ENCODE measurements around the gene CRYBG1. TPM values are rescaled to one million over a fixed set of nuclear protein-coding genes. Genes with fewer than 3 reads are reported as not detected.

CRYBG1 gene
- total and polyA plus RNA-seq, 2 donors (not counting 1 experiment from before 2014, with no cell fraction given), result 9.6 to 47.0 TPM

DNA sequence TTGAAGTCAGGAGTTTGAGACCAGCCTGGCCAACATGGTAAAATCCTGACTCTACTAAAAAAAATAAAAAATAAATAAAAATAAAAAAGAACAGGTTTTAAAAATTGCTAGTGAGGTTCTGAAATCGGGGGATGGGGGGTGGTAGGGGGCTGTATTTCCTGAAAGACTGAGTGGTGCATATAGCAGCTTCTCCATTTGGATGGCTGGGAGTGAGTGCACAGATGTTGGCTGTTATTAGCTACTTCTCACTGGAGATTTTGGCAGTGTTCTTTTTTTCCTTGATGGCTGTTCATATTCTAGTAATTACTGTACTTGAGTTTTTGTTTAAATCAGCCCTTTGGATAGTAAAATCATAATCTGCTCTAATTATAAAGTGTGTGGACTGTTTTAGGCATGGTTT lies 189.0 kb downstream of the CRYBG1 start:
- H3K9me3 Mint-ChIP-seq (ENCODE audit: insufficient read depth), result no peaks in the 10 kb centered on the region
- no peaks in the 10 kb centered on the region for H4K20me1 ChIP-seq (ENCODE audit: control insufficient read depth, insufficient read depth, low read length, poor library complexity, severe bottlenecking)
- ATAC-seq (ENCODE audit: low read depth) (no peak), DNase-seq (no peak)
- peaks cover 52% of the 10 kb centered on the region for H3K4me1 Mint-ChIP-seq
- H3K27ac ChIP-seq (ENCODE audit: low read length in 2 of 2), result peak overlapping the region in 1 of 2 donors; percentile 51
- no peak overlapping the region for H3K9ac ChIP-seq (ENCODE audit: low read length)
- H3K27ac Mint-ChIP-seq, result peak overlapping the region; percentile 73
- peaks cover 35% of the 10 kb centered on the region in 2 donors for H3K4me1 ChIP-seq (ENCODE audit: control insufficient read depth in 2 of 2, insufficient read depth in 2 of 2, low read length in 2 of 2)
- no peaks in the 10 kb centered on the region for H3K9me3 ChIP-seq (ENCODE audit: control extremely low read depth in 1 of 3, control insufficient read depth in 2 of 3, insufficient read depth in 1 of 3, low read length in 2 of 3)
- H3K36me3 ChIP-seq (replicated peaks in 1 of 2; ENCODE audit: control extremely low read depth in 1 of 2, control insufficient read depth in 1 of 2, extremely low read depth in 1 of 2, insufficient read depth in 2 of 2, low read length in 1 of 2), result peaks cover 7 to 58% of the 10 kb centered on the region in 2 experiments
- H2AFZ ChIP-seq (ENCODE audit: insufficient read depth, low read depth, low read length, poor library complexity, severe bottlenecking), result no peak overlapping the region
- no peaks in the 10 kb centered on the region for H3K27me3 ChIP-seq (replicated peaks in 1 of 4; ENCODE audit: control extremely low read depth in 1 of 4, control insufficient read depth in 3 of 4, insufficient read depth in 4 of 4, low read length in 3 of 4)
- no peak overlapping the region for H3K4me3 Mint-ChIP-seq
- TF ChIP-seq, protein P1, sequence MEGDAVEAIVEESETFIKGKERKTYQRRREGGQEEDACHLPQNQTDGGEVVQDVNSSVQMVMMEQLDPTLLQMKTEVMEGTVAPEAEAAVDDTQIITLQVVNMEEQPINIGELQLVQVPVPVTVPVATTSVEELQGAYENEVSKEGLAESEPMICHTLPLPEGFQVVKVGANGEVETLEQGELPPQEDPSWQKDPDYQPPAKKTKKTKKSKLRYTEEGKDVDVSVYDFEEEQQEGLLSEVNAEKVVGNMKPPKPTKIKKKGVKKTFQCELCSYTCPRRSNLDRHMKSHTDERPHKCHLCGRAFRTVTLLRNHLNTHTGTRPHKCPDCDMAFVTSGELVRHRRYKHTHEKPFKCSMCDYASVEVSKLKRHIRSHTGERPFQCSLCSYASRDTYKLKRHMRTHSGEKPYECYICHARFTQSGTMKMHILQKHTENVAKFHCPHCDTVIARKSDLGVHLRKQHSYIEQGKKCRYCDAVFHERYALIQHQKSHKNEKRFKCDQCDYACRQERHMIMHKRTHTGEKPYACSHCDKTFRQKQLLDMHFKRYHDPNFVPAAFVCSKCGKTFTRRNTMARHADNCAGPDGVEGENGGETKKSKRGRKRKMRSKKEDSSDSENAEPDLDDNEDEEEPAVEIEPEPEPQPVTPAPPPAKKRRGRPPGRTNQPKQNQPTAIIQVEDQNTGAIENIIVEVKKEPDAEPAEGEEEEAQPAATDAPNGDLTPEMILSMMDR (IDR thresholded peaks at IDR 0.05), result no peak
- no peak for TF ChIP-seq EZH2 (IDR thresholded peaks at IDR 0.05; ENCODE audit: borderline replicate concordance, insufficient read depth, low read depth, low read length, poor library complexity, severe bottlenecking)
- H3K27me3 Mint-ChIP-seq, result no peaks in the 10 kb centered on the region
- POLR2A ChIA-PET, result no interaction called here
- intact Hi-C loops (cut with micrococcal nuclease), result no loop called here
- H3K4me3 ChIP-seq (ENCODE audit: control extremely low read depth in 1 of 5, extremely low read depth in 1 of 5, insufficient read depth in 1 of 5, low read depth in 2 of 5, low read length in 4 of 5), result no peak overlapping the region
- 33% methylated on average over 1 of the region's 1 CpG for WGBS (ENCODE audit: insufficient coverage)
- CTCF ChIA-PET, result interaction anchor here (2.1 to 2.3 kb wide), 2 partner anchors 17 to 37 kb away, joined by 10 to 13 read pairs; no protein-coding TSS in a partner anchor
- no peak overlapping the region for H3K4me2 ChIP-seq (replicated peaks; ENCODE audit: low read depth, low read length, poor library complexity, severe bottlenecking)
- peaks cover 3% of the 10 kb centered on the region for H3K79me2 ChIP-seq (ENCODE audit: control insufficient read depth, insufficient read depth, low read length)

DNA sequence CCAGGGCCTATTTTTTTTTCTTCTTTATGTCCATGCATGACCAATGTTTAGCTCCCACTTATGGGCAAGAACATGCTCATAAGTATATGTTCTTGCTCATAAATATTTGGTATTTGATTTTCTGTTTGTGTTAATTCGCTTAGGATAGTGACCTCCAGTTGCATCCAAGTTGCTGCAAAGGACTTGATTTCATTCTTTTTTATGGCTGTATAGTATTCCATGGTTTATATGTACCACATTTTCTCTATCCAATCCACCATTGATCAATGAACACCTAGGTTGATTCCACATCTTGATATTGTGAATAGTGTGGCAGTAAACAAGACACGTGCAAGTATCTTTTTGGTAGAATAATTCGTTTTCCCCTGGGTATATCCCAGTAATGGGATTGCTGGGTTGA lies 190.6 kb downstream of the CRYBG1 start:
- peaks cover 3 to 52% of the 10 kb centered on the region in 2 experiments for H3K36me3 ChIP-seq (replicated peaks in 1 of 2; ENCODE audit: control extremely low read depth in 1 of 2, control insufficient read depth in 1 of 2, extremely low read depth in 1 of 2, insufficient read depth in 2 of 2, low read length in 1 of 2)
- ChIA-PET POLR2A (no interaction called here), CTCF (interaction anchor here (0.7 to 22.3 kb wide), 6 partner anchors 15 to 106 kb away, joined by 3 to 567 read pairs (median 12); no protein-coding TSS in a partner anchor)
- peaks cover 24 to 26% of the 10 kb centered on the region in 2 donors for H3K4me1 ChIP-seq (ENCODE audit: control insufficient read depth in 2 of 2, insufficient read depth in 2 of 2, low read length in 2 of 2)
- H4K20me1 ChIP-seq (ENCODE audit: control insufficient read depth, insufficient read depth, low read length, poor library complexity, severe bottlenecking), result no peaks in the 10 kb centered on the region
- H3K27me3 ChIP-seq (replicated peaks in 1 of 4; ENCODE audit: control extremely low read depth in 1 of 4, control insufficient read depth in 3 of 4, insufficient read depth in 4 of 4, low read length in 3 of 4), result no peaks in the 10 kb centered on the region
- no peak overlapping the region for H3K9ac ChIP-seq (ENCODE audit: low read length)
- no peaks in the 10 kb centered on the region for H3K79me2 ChIP-seq (ENCODE audit: control insufficient read depth, insufficient read depth, low read length)
- no peaks in the 10 kb centered on the region for H3K9me3 ChIP-seq (ENCODE audit: control extremely low read depth in 1 of 3, control insufficient read depth in 2 of 3, insufficient read depth in 1 of 3, low read length in 2 of 3)
- TF ChIP-seq, protein P1 (IDR thresholded peaks at IDR 0.05), result no peak
- TF ChIP-seq EZH2 (IDR thresholded peaks at IDR 0.05; ENCODE audit: borderline replicate concordance, insufficient read depth, low read depth, low read length, poor library complexity, severe bottlenecking), result no peak
- no peak overlapping the region for H3K4me2 ChIP-seq (replicated peaks; ENCODE audit: low read depth, low read length, poor library complexity, severe bottlenecking)
- ATAC-seq (ENCODE audit: low read depth), result no peak
- peak overlapping the region; percentile 28 for H3K27ac Mint-ChIP-seq
- H3K4me1 Mint-ChIP-seq, result peaks cover 39% of the 10 kb centered on the region
- H3K4me3 Mint-ChIP-seq, result no peak overlapping the region
- no CpG with 5 or more reads among the region's 3 CpGs for WGBS (ENCODE audit: insufficient coverage)
- H3K4me3 ChIP-seq (ENCODE audit: control extremely low read depth in 1 of 5, extremely low read depth in 1 of 5, insufficient read depth in 1 of 5, low read depth in 2 of 5, low read length in 4 of 5), result no peak overlapping the region
- peak overlapping the region in 1 of 2 donors; percentile 34 for H3K27ac ChIP-seq (ENCODE audit: low read length in 2 of 2)
- no peak for DNase-seq
- intact Hi-C loops (cut with micrococcal nuclease), result no loop called here
- H3K9me3 Mint-ChIP-seq (ENCODE audit: insufficient read depth), result no peaks in the 10 kb centered on the region
- H3K27me3 Mint-ChIP-seq, result no peaks in the 10 kb centered on the region
- no peak overlapping the region for H2AFZ ChIP-seq (ENCODE audit: insufficient read depth, low read depth, low read length, poor library complexity, severe bottlenecking)

Data from B cell (primary cell).